GM18867 (cell line): Measurements from ENCODE around the gene OR2T11.
"Not testable (repeated sequence)": the region's sequence is repeated elsewhere in the genome, so short reads cannot be mapped to it uniquely, and the experiment has no call there.

Experiments
- ATAC-seq: cut with Tn5 transposase; IDR thresholded peaks from one replicate; pipeline ENCODE4 v1.9.1; 2021; ENCODE audit warnings: mild to moderate bottlenecking, moderate library complexity; ENCODE audit not compliant: unreplicated experiment

Gene OR2T11

DNA sequence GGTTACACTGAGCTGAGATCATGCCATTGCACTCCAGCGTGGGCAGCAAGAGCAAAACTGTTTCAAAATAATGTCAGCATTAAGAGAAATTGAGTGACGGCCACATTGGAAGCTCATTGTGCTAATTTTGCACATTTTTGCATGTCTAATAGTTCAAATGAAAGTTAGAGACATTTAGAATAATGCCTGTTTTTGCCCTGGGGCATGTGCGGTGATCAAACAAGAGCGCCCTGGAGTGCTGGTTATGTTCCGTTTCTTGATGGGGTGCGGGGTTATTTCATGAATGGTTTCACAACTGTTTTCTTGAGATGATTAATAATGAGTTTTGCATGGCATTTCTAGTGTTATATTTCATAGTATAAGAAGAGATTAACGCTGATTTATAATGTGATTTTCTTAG is 13.1 kb downstream of the OR2T11 start:
- no peak for ATAC-seq

DNA sequence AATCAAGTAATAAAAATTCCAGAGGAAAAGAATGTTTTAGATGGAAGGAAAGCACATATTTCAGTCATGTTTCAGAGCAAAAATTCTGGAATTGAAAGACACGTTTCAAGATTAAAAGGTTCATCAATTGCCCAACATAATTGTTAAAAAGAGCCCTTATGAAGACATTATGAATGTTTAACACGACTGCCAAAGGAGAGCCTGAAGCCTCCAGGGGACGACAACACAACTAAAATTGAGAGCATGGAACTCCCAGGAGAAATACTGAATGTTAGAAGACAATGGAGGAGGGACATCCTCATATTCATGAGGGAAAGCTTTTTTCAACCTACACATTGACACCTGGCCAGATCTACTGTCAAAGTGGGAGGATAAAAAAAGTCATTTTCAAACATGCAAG is 16.0 kb downstream of the OR2T11 start:
- ATAC-seq: no peak

DNA sequence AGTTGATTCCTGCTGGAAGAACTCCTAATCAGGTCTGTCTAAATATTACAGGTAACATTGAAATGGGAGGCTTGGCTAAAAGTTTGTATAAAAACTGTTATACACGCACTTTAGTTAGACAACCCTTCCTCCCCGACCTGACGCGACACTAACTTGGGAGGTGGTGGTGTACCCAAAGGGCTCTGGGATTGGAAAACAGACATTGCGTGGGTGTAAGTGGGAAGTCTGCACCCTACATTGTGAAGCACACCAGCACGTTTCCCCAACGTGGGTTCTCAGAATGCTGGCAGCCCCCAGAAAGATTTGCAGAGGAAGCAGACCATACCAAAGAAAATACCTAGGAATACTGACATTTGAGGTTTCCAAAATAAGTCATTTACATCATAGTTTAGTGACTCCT is 16.8 kb downstream of the OR2T11 start:
- ATAC-seq: no peak

DNA sequence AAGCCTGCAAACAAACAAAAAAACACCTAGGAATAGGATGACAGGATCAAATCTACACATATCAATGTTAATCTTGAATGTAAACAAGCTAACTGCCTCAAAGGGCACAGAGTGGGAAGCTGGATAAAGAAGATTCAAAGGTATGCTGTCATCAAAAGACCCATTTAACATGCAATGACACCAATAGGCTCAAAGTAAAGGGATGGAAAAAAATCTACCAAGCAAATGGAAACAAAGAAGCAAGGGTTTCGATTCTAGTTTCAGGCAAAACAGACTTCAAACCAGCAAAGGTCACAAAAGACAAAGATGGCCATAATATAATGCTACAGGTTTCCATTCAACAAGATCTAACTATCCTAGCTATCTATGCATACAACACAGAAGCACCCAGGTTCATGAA is 21.1 kb downstream of the OR2T11 start:
- no peak for ATAC-seq

DNA sequence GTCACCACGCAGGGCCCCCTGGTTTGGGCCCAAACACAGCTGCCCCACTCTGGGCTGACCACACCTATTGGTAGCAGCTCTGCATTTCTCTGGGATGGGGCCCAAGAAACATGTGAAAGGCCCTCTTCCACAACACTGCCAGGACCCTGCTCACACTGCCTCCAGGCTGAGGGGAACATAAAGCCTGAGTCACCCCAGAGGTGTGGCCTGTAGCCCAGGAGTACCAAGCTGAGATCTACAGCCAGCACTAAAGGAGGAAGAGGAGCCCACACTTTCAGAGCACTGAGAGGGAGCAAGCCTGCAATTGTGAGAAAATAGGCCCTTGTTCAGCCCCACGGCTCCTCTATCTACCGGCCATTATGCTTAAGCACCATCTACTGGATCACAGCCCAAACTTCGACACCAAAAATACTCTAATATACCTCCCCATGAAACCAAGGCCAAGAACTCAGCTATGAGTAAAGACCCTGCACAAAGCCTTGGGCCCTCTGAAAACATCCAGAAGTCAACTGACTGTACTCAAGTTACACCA is 22.9 kb downstream of the OR2T11 start:
- ATAC-seq: no peak

DNA sequence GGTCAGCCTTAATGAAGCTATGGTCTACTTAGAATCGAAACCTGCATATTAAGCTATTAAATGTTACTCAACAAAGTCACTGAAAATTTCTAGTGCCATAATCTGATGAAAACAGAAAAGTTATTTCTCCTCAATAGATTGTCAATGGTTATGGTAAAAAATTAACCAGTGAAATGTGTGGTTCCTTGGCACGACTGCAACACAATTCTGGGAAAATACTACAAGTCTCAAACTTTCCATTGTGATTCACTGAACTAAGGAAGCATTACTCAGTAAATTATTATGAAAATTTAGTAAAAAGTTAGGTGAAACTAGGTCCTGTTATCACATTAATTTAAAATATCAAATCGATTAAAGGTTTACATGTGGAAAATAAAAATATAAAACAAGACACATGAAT is 24.6 kb downstream of the OR2T11 start:
- no peak for ATAC-seq

DNA sequence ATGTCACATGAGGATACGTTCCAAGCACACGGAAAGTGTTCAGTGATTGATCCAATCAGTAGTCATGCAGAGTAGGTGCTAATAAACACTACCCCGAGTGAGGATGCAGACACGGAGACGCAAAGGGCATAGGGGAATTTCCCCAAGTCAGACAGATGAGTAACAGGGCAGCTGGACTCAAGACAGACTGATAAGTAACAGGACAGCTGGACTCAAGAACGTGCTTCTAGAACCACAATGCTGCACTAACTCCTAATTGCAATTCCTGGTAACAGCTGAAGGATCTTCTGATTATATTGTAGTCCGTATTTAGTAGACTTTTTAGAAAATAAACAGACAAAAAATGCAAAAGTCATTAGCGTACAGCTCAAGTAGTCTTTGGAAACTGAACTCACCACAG is 35.5 kb downstream of the OR2T11 start:
- ATAC-seq: no peak

DNA sequence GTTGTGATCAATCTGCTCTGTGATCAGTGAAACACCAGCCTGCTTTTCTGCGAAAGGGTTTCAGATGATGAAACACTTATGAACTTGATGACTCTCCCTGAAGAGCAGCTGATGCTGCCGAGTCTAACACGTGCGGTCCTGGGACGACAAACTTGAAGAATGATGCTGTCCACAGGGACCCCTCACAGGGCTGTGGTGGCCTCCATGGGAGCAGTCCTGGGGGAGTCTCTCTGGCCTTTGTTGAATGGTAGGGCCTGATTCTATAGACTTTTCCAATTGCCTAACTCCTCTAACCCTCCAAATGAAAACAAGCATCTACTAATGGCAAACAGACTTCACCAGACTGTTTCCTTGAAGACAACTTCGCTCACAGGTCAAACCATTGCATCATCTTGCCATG is 37.3 kb downstream of the OR2T11 start, which contains the start of gene OR2T10:
OR2T10 (minus strand) TSS at position 112 of the 400 bp plus-strand sequence. CDS start 3,932 bp downstream, outside the sequence.
- ATAC-seq: no peak

DNA sequence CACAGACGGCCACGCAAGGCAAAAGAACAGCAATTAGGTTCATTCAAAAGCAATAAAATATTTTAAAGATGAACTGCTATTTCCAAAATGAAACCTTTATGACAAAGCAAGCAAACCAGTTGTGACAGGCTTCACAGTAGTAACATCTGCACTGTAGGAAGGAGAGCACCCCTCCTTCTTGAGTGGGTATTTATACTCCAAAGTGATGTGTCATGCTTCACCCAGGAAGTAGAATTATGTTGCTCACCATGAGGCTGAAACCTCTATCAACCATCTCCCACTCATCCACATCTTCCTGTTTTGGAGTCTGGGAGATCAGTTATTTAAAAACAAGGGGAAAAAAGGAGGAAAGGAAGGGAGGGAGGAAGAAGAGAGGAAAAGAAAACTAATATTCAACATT is 38.3 kb downstream of the OR2T11 start:
- ATAC-seq: no peak

DNA sequence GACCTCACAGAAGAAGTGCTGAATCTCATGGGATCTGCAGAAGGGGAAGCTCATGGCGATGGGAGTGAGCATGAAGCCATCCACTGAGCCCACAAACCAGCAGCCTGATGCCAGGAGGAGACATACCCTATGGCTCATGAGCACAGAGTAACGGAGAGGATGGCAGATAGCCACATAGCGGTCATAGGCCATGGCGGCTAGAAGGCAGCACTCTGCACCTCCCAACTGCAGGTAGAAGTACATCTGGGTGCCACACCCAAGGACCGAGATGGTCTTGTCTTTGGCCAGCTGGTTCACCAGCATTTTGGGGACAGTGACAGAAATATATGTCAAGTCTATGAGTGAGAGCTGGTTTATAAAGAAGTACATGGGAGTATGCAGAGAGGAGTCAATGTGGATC is 41.7 kb downstream of the OR2T11 start:
- ATAC-seq: no peak

DNA sequence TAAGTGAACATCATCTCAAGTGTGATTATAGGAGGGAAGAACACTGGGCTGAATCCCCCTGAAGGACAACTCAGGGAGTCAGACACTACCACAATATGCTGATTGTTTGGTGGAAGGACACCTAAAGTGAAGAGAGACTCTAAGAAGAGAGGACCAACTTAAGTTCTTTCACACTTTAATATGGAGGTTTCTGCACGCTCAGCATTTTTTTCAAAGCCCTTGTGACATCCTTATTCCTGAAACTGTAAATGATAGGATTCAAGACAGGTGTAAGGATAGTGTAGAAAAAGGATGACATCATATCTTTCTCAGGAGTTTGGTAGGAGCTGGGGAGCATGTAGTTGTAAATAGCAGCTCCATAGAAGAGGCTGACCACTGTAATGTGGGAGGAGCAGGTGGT is 42.2 kb downstream of the OR2T11 start:
- ATAC-seq: no peak

DNA sequence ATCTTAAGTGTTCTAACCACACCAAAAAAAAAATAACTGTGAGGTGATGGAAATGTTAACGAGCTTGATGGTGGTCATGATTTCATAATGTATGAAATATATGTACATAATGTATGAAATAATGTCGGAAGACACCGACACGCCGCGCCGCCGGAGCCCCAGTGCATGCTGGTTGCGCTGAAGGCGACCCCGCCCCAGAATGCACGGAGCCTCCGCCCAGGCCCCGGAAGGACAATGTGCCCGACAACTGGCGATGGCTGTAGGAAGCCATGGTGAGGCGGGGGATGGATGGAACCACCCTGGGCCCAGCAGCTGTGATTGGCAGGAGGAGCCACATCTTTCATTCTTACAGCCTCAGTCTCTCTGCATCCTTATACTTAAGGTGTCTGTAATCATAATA is 44.8 kb downstream of the OR2T11 start:
- ATAC-seq: no peak

DNA sequence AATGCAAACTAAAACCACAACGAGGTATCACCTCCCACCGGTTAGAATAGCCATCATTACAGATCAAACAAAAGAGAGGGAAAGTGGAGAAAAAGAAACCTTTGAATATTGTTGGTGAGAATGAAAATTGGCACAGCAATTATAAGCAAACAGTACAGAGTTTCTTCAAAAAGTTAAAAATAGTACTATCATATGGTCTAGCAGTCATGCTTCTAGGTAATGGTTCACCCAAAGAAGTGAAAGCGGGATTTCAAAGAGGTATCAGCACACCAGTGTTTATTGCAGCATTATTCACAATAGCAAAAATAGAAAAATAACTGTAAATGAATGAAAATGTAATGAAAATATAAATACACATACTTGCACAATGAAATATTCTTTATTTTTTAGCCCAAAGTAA is 45.6 kb downstream of the OR2T11 start:
- no peak for ATAC-seq

DNA sequence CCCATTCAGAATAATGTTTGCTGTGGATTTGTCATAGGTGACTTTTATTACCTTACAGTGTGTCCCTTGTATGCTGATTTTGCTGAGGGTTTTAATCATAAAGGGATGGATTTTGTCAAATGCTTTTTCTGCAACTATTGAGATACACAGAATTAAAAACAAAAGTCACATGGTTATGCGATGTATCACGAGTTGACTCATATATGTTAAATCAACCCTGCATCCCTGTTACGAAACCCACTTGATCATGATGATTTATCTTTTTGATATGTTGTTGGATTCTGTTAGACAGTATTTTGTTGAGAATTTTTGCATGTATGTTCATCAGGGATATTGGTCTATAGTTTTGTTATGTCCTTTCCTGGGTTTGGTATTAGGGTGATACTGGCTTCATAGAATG is 49.6 kb downstream of the OR2T11 start:
- no peak for ATAC-seq

DNA sequence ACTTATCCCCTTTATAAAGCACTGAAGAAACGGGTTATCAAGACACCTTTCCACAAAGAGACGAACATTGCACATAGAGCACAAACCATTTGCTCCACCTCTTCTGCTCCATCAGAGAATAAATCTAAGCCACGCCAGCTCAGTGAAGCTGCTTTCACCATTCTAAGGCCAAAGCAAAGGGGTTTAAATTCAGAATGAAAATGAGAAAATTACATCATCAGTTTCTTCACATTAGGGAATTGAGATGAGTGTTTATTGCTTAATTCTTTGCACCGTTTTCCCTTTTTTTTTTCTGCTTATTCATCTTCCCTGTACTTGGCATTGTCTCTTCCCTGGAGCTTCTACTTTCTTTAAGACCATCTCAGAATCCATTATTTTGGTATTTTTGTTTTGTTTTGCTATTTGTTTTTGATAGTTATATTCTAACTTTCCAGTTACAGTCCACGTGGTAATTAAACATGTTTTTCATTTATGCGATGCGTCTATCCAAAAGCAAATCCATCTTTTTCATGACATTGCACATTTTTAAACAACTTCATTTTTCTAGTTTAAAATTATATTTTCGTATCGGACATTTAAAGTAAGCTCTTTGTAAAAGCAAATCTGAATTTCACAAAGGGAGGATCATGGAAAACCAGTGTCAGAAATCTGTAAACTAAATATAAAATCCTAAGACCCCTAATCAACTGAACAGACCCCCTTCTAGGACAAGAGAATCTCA is 58.5 kb downstream of the OR2T11 start:
- no peak for ATAC-seq

DNA sequence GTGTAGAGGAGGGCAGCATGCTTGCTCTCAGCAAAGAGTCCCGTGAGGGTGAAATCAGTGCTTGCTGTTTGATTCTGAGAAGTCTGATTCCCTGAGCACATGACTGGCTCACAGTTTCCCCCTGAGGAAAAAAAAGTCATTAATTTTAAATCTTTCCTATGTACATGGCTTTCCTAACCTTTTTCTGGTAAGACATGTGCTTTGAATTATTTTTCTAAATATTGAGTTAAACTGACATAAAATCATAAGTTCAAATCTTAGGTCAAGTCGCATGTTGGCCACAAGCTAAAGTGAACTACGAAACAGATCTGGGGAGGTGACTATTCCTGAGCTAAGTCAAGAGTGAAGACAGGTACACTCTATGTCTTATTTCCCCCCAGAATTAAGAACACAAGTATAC is 60.2 kb downstream of the OR2T11 start, which contains the start of gene OR2T34:
OR2T34 (minus strand) TSS at position 101 of the 400 bp plus-strand sequence; CDS start at position 101, 0 bp downstream.
- not testable (repeated sequence) for ATAC-seq

DNA sequence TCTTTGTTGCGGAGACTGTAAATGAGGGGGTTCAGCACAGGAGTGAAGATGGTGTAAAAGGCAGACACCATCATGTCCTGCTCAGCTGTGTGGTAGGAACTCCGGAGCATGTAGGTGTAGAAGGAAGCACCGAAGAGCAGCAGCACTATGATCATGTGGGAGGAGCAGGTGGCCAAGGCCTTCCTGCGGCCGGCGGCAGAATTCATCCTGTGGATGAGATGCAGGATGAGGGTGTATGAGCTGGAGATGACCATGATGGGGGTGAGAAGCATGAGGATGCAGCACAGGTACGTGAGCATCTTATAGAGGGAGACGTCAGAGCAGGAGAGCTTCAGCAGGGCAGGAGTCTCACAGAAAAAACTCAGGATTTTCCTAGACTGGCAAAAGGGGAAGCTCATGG is 61.0 kb downstream of the OR2T11 start:
- ATAC-seq: not testable (repeated sequence)
